ENCODE measurements around the gene PCA3.
A peak's percentile ranks its signal among the peaks of the same experiment; 100 is the strongest.

DNA sequence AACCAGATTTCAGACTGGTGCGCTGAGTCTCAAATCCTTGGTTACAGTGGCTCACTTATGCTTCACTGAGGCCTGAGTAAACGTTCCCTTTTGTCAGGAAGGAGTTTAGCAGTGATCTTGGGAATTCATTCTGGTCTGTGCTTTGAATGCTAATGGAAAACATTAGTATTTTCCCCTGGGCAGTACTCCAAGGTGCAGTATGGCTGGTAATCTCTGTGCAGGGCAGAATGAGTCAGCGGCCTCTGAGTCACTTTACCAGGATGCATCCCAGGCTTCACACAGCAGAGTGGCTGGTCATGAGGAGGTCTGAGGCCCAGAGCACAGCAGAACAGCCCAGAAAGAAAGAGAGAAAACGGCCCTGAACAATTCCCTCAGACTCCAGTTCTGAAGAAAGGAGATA, 54.0 kb downstream of the PCA3 start:
- TF ChIP-seq JUN (IDR thresholded peaks at IDR 0.05) (no peak; a peak in 1 of 5 replicates), CTCF (IDR thresholded peaks at IDR 0.05) (no peak), HDAC2 (IDR thresholded peaks at IDR 0.05) (no peak), BHLHE40 (IDR thresholded peaks at IDR 0.05; ENCODE audit: low read depth, low read length) (no peak), EP300 (IDR thresholded peaks at IDR 0.05) (no peak), REST (IDR thresholded peaks at IDR 0.05) (no peak), HOXB13 (CRISPR knock-in tag; IDR thresholded peaks at IDR 0.05; ENCODE audit: low read depth) (no peak), RAD21 (conservative IDR thresholded peaks at IDR 0.05 in 1 of 2, IDR thresholded peaks at IDR 0.05 in 1 of 2) (peak in 1 of 2 experiments; percentile 9; a peak in 1 of 5 replicates), RCOR1 (IDR thresholded peaks at IDR 0.05; ENCODE audit: low read depth, low read length) (no peak)
- TF ChIP-seq, protein P1, sequence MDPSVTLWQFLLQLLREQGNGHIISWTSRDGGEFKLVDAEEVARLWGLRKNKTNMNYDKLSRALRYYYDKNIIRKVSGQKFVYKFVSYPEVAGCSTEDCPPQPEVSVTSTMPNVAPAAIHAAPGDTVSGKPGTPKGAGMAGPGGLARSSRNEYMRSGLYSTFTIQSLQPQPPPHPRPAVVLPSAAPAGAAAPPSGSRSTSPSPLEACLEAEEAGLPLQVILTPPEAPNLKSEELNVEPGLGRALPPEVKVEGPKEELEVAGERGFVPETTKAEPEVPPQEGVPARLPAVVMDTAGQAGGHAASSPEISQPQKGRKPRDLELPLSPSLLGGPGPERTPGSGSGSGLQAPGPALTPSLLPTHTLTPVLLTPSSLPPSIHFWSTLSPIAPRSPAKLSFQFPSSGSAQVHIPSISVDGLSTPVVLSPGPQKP (IDR thresholded peaks at IDR 0.05; ENCODE audit: low read depth, low read length): no peak
- TF ChIP-seq, protein P2, sequence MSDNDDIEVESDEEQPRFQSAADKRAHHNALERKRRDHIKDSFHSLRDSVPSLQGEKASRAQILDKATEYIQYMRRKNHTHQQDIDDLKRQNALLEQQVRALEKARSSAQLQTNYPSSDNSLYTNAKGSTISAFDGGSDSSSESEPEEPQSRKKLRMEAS (IDR thresholded peaks at IDR 0.05): peak; percentile 81
- TF ChIP-seq, protein P3, sequence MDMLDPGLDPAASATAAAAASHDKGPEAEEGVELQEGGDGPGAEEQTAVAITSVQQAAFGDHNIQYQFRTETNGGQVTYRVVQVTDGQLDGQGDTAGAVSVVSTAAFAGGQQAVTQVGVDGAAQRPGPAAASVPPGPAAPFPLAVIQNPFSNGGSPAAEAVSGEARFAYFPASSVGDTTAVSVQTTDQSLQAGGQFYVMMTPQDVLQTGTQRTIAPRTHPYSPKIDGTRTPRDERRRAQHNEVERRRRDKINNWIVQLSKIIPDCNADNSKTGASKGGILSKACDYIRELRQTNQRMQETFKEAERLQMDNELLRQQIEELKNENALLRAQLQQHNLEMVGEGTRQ (IDR thresholded peaks at IDR 0.05): no peak
